ENCODE measurements around the gene BANK1. TPM values are rescaled to one million over a fixed set of nuclear protein-coding genes. Genes with fewer than 3 reads are reported as not detected.

The BANK1 gene
- total and polyA plus RNA-seq, 2 of the 8 experiments (the other 6 are each of a cell fraction or from before 2014, with no cell fraction given) = 0.59 to 0.93 TPM

- Histone ChIP-seq H2BK12ac (ENCODE audit: low read depth, low read length) (no peak overlapping the region), H4K91ac (replicated peaks; ENCODE audit: insufficient read length, low read length) (no peak overlapping the region), H3K4me2 (ENCODE audit: insufficient read depth in 1 of 2, low read depth in 2 of 2, low read length in 2 of 2) (no peak overlapping the region), H2BK20ac (ENCODE audit: low read length) (no peak overlapping the region), H3K9ac (replicated peaks in 1 of 4; ENCODE audit: extremely low read depth in 1 of 4, low read depth in 3 of 4, low read length in 3 of 4) (no peak overlapping the region), H3K79me2 (ENCODE audit: control insufficient read depth in 1 of 2, insufficient read depth in 2 of 2, low read length in 2 of 2) (no peaks in the 10 kb centered on the region), H3K27me3 (replicated peaks in 1 of 4; ENCODE audit: control insufficient read depth in 3 of 4, extremely low read depth in 1 of 4, insufficient read depth in 3 of 4, low read length in 3 of 4) (no peaks in the 10 kb centered on the region), H3K9me3 (ENCODE audit: insufficient read depth in 2 of 2, low read depth in 1 of 2, low read length in 1 of 2) (0 out of 4 replicates have a peak, but pooled peaks cover 0 to 3% of the 10 kb centered on the region in 2 experiments), H3K23ac (ENCODE audit: insufficient read length) (no peak overlapping the region), H3K79me1 (ENCODE audit: low read depth, low read length) (no peaks in the 10 kb centered on the region), H4K8ac (ENCODE audit: extremely low read depth, insufficient read depth, low read length) (no peak overlapping the region), H2BK15ac (ENCODE audit: low read length) (no peak overlapping the region), H2AK5ac (ENCODE audit: low read depth, low read length) (no peak overlapping the region), H2AFZ (ENCODE audit: low read length) (no peak overlapping the region), H2BK5ac (ENCODE audit: low read depth, low read length) (no peak overlapping the region), H2BK120ac (replicated peaks; ENCODE audit: low read depth, low read length) (no peak overlapping the region), H3K18ac (ENCODE audit: extremely low read depth, low read length) (no peak overlapping the region), H4K5ac (ENCODE audit: insufficient read length, low read depth, low read length) (no peak overlapping the region), H3K36me3 (ENCODE audit: control insufficient read depth in 2 of 4, insufficient read depth in 4 of 4, low read length in 3 of 4) (no peaks in the 10 kb centered on the region), H3K4ac (replicated peaks; ENCODE audit: insufficient read length, low read depth, low read length) (no peak overlapping the region), H4K20me1 (replicated peaks in 1 of 2; ENCODE audit: control insufficient read depth in 1 of 2, insufficient read depth in 2 of 2, low read length in 2 of 2) (no peaks in the 10 kb centered on the region), H3K27ac (ENCODE audit: low read depth, low read length) (no peak overlapping the region), H3K23me2 (ENCODE audit: low read depth, low read length) (no peaks in the 10 kb centered on the region), H3K4me1 (replicated peaks in 1 of 4; ENCODE audit: control insufficient read depth in 3 of 4, insufficient read depth in 4 of 4, low read length in 3 of 4) (no peaks in the 10 kb centered on the region), H3K14ac (ENCODE audit: insufficient read length) (no peak overlapping the region), H3K56ac (replicated peaks; ENCODE audit: insufficient read length, low read depth, low read length) (no peak overlapping the region), H3K4me3 (ENCODE audit: extremely low read depth in 1 of 4, insufficient read depth in 2 of 4, low read depth in 3 of 4, low read length in 4 of 4) (no peak overlapping the region)
- TF ChIP-seq ASH2L (IDR thresholded peaks at IDR 0.05; ENCODE audit: low read length) = no peak
- TF ChIP-seq TAF1 (IDR thresholded peaks at IDR 0.05; ENCODE audit: low read depth, low read length) = no peak
- no peak for TF ChIP-seq ATF3 (IDR thresholded peaks at IDR 0.05; ENCODE audit: insufficient read depth, low read depth, low read length)
- no peak for TF ChIP-seq BACH1 (IDR thresholded peaks at IDR 0.05; ENCODE audit: low read length)
- no peak for TF ChIP-seq EGR1 (IDR thresholded peaks at IDR 0.05; ENCODE audit: borderline replicate concordance, low read depth, low read length)
- no peak for TF ChIP-seq RXRA (IDR thresholded peaks at IDR 0.05; ENCODE audit: insufficient read depth, low read depth, low read length)
- no peak for TF ChIP-seq TCF12 (IDR thresholded peaks at IDR 0.05; ENCODE audit: low read depth, low read length)
- no peak for TF ChIP-seq HDAC6 (IDR thresholded peaks at IDR 0.05; ENCODE audit: low read depth, low read length)
- TF ChIP-seq CHD2 (IDR thresholded peaks at IDR 0.05; ENCODE audit: low read length) = no peak
- no peak for TF ChIP-seq GABPA (IDR thresholded peaks at IDR 0.05; ENCODE audit: borderline replicate concordance, insufficient read depth, low read length)
- TF ChIP-seq SP4 (IDR thresholded peaks at IDR 0.05; ENCODE audit: low read length) = no peak
- no peak for TF ChIP-seq TBP (IDR thresholded peaks at IDR 0.05; ENCODE audit: low read depth, low read length)
- FAIRE-seq (no peak), DNase-seq (ENCODE audit: low read depth in 1 of 2, low spot score in 2 of 2) (no peak)
- CTCF ChIA-PET (ENCODE audit: partially characterized antibody) = no interaction called here
- 88% methylated on average over 2 of the region's 2 CpGs; no CpG with 5 or more reads in 1 of the 2 experiments for WGBS, 2 experiments (ENCODE audit: extremely low coverage in 1 of 2, insufficient coverage in 1 of 2, insufficient read length in 1 of 2, insufficient replicate concordance in 2 of 2, low coverage in 1 of 2, low lambda C conversion rate in 2 of 2, missing lambda C conversion rate in 1 of 2)
- POLR2A ChIA-PET (ENCODE audit: partially characterized antibody) = no interaction called here
Observed at GRCh38 chr4:101823864-101824263, 33.3 kb downstream of the BANK1 start.
